ENCODE measurements around the gene C1QTNF6.

The C1QTNF6 gene

GRCh38 chr22:37224757-37225420 lies 36.8 kb upstream of the C1QTNF6 start:
- DNase-seq: no peak

GRCh38 chr22:37223965-37224551 lies 36.0 kb upstream of the C1QTNF6 start:
- no peak for DNase-seq

- no peak for DNase-seq
Measured at GRCh38 chr22:37222440-37222971, 34.5 kb upstream of the C1QTNF6 start.

DNA sequence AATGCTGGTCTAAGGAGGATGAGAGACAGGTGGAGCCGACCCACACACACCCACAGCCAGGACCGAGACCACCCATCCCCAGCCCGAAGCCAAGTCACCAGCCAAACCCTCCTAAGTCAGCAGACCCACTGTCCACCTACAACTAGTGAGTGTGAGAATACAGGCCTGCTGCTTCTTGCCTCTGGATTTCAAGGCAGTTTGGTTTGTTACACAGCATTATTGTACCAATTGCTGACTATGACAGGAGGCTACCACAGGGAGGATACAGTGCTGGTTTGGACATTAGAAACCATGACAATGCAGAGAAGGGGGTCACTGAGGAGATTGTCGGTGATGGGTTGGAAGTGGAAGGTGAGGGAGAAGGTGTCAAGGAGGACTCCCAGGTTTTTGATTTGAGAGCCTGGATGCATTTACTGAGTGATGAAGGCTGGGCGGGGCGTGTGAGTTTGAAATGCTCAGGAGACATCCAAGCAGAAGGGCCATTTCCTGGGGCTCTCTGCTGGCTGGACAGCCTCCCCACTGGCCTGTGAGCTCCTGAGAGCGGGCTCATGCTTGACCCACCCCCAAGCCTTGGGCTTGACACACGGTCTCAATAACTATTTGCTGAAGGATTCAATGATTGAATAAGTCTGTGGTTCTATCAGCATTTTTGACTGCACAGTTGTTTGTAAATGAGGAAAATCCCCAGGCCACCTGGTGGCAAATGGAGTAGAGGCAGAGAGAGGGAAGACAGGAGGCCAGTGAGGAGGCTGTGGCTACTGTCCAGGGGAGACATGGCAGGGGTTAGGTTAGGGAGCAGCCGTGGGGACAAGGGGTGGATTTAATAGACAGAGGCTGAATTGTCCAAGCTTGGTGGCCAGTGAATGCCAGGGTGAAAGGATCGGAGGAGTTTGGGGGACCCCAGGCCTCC lies 33.6 kb upstream of the C1QTNF6 start:
- DNase-seq: no peak

DNA sequence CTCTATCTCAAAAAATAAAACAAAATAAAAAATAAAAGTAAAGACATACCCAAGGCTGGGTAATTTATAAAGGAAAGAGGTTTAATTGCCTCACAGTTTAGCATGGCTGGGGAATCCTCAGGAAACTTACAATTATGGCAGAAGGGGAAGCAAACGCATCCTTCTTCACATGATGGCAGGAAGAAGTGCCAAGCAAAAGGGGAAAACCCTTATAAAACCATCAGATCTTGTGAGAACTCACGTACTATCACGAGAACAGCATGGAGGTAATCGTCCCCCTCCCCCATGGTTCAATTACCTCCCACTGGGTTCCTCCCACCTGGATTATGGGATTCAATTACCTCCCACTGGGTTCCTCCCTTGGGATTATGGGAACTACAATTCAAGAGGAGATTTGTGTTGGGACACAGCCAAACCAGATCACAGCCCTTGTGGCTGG lies 32.5 kb upstream of the C1QTNF6 start:
- DNase-seq: no peak

DNA sequence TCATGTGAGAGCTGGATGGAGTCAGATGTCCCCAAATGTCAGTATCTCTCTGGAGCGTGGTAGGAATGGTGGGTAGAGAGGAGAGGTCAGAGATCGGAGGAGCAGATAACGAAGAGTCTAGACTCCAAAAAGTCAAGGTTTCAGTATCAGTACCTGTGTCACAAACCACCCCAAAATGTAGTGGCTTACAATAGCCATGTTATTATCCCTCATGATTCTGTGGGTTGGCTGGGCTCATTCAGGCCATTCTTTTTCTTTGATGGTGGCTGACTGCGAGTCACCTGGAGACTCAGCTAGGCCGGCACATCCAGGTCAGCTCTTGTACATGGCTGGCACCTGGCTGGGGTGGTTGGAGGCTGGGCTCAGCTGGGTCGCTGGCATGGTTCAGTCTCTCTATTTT lies 31.5 kb upstream of the C1QTNF6 start:
- no peak for DNase-seq

GRCh38 chr22:37218771-37219411 lies 30.8 kb upstream of the C1QTNF6 start:
- DNase-seq: peak in 1 of 56 donors; percentile 12

DNA sequence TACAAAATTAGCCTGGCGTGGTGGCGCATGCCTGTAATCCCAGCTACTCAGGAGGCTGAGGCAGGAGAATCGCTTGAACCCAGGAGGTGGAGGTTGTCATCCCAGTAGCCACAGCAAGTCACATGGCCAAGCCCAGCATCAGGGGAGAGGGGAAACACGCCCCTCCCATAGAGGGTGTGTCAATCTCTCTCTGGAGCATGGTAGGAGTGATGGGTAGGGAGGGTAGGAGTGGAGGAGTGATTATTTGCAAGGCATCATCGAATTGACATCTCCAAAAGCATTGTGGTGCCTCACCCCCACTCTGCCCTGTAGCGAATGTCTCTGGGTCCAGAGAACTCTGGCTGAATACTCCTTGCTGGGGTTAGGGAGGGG lies 30.3 kb upstream of the C1QTNF6 start:
- no peak for DNase-seq

- DNase-seq: no peak
Measured at GRCh38 chr22:37215890-37216289, 27.8 kb upstream of the C1QTNF6 start.

DNA sequence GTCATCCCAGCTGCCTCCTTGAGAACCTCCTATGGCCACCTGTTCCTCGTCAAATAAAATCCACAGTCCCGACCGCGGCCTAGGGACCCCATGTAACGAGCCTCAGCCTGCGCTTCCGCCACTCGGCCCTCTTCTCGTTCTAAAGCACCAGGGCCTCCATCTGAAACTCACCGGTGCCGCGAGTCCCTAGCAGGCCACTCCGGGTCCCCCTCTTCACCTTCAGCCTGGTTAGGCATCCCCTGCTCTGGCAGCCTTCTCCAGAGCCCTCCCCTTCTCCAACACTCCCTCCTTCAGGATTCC lies 26.6 kb upstream of the C1QTNF6 start:
- DNase-seq: no peak

- DNase-seq: no peak
Measured at GRCh38 chr22:37213941-37214730, 26.1 kb upstream of the C1QTNF6 start.

GRCh38 chr22:37213218-37213855 lies 25.3 kb upstream of the C1QTNF6 start:
- no peak for DNase-seq

GRCh38 chr22:37212174-37212906 lies 24.3 kb upstream of the C1QTNF6 start, which contains the start of gene SSTR3:
TSS of gene SSTR3 (minus strand) at chr22:37212477. CDS start at chr22:37207803, 4,674 bp downstream.
- peak in 7 of 56 donors; percentile 21 to 64 (median 25) for DNase-seq

- no peak for DNase-seq
Measured at GRCh38 chr22:37211866-37212173, 23.8 kb upstream of the C1QTNF6 start.

DNA sequence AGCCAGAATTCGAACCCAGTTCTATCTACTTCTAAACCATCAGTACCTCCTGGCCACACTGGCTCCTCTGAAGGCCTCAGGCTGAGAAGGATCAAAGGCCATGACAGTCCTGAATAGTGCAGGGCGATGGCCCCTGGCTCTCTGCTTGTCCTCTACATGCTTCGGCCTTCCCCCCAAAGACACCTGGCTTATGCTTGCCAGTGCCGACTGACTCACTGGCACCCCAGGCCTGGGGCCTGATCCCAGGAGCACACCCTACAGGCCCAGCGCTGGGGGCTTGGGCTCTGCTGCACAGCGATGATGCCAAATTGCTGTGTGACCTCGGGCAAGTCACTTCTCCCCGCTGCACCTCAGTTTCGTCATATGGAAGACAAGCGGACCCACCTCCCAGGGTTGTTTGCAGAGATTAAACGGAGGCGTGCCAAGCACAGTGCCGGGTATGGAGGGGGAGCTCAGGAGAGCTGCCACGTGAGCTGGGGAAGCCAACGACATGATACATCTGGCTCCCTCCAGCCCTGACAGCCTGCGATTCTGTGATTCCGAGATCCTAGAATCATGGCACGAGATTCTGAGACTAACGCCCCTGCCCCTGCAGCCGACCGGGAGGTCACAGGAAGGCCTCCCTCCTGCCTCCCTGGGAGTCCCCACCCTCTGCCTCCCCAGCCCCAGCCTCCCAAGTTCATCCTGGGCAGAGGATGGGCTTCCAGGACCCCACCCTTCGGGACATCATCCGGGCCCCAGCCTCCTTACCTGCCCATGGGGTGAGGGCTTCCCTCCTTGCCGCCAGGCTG lies 23.2 kb upstream of the C1QTNF6 start:
- DNase-seq: peak in 3 of 56 donors; percentile 18 to 29 (median 26)

- DNase-seq: peak in 12 of 56 donors; percentile 14 to 59 (median 31)
Measured at GRCh38 chr22:37210041-37210803, 22.2 kb upstream of the C1QTNF6 start.

DNA sequence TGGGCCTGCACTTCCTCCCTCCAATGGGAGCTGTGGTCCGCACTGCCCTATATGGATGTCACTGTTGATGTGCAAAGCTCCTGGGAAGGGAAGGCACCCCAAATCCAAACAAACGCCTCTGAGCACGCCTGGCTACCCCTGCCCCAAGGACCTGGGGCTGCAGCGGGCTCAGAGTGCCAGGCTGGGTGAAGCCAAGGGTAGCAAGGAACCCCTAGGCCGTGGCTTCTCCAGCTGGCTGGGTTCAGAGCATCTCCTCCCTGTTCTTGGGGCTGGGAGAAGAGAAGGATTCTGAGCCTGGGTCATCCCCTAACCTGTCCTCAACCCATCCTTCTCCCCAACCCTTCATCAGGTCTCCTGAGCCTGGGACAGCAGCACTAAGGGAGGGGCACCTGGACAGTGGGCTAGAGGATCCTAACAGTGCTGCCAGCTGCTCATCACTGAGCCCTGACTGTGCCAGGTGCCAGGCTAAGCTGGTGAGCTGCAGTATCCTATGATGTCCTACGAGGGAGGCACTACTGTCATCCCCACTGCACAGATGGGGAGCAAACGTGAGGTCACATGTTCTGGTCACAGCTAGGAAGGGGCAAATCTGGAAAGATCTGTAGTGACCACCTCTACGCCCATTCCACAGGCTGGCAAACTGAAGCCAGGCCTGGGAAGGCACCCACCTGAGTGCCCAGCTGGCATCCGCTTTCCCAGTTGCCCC lies 21.2 kb upstream of the C1QTNF6 start:
- DNase-seq: no peak
